Prostate gland (tissue), 2 donors: ENCODE results near the gene PPFIA1.

Source experiments
- POLR2A ChIP-seq: fragments of 450-650 bp; IDR thresholded peaks from one replicate; pipeline ENCODE4 v1.6.1; 2016; ENCODE audit warnings: antibody characterized with exemption, mild to moderate bottlenecking
- TF ChIP-seq, protein P1 (sequence below), 4 experiments: fragments of 200-600 bp in 2 of 4; fragments of 450-650 bp in 2 of 4; sonication (generic) in 2 of 4; IDR thresholded peaks; 1 replicate in 3 of 4; 2 replicates in 1 of 4; pipeline ENCODE4 v1.5.1; 2016 to 2019; ENCODE audit warnings: antibody characterized with exemption in 4 of 4, mild to moderate bottlenecking in 2 of 4, moderate library complexity in 2 of 4

DNA sequence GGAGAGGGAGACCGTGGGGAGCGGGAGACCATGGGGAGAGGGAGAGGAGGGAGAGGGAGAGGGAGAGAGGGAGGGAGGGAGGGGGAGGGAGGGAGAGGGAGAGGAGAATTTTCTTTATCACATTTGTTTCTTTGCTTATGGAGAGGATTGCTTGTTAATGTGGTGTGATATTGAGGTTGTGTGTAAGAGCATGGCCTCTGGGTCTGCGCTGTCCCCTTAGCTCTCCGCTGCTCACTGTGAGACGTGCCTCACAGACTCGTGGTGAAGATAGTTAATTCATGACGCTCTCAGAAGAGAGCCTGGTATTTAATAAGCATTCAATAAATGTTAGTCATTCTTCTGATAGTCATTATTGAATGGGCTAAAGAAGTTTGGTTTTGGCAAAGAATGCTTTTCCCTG, 26.2 kb downstream of the PPFIA1 start:
- TF ChIP-seq, protein P1, sequence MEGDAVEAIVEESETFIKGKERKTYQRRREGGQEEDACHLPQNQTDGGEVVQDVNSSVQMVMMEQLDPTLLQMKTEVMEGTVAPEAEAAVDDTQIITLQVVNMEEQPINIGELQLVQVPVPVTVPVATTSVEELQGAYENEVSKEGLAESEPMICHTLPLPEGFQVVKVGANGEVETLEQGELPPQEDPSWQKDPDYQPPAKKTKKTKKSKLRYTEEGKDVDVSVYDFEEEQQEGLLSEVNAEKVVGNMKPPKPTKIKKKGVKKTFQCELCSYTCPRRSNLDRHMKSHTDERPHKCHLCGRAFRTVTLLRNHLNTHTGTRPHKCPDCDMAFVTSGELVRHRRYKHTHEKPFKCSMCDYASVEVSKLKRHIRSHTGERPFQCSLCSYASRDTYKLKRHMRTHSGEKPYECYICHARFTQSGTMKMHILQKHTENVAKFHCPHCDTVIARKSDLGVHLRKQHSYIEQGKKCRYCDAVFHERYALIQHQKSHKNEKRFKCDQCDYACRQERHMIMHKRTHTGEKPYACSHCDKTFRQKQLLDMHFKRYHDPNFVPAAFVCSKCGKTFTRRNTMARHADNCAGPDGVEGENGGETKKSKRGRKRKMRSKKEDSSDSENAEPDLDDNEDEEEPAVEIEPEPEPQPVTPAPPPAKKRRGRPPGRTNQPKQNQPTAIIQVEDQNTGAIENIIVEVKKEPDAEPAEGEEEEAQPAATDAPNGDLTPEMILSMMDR (IDR thresholded peaks at IDR 0.05), result no peak
- TF ChIP-seq POLR2A, result no peak
